K562 (cell line): Measurements from ENCODE around the gene GPR37L1. TPM values are rescaled to one million over a fixed set of nuclear protein-coding genes. Genes with fewer than 3 reads are reported as not detected.

Experiments
- CBFA2T2 ChIP-seq: fragments of 450-650 bp; conservative IDR thresholded peaks from 2 replicates; pipeline ENCODE4 v1.6.1; 2017; ENCODE audit warnings: mild to moderate bottlenecking
- HIVEP1 ChIP-seq: fragments of 250-450 bp; sonication (Bioruptor Pico); IDR thresholded peaks from 2 replicates; pipeline ENCODE4 v1.4.0; 2020; ENCODE audit warnings: mild to moderate bottlenecking
- LEF1 ChIP-seq: fragments of 450-650 bp; IDR thresholded peaks from 2 replicates; pipeline ENCODE4 v1.6.1; 2016; ENCODE audit warnings: mild to moderate bottlenecking
- MTA2 ChIP-seq: fragments of 450-650 bp; IDR thresholded peaks from 2 replicates; pipeline ENCODE4 v1.6.1; 2016; ENCODE audit warnings: low read depth
- NFXL1 ChIP-seq: fragments of 450-650 bp; formaldehyde crosslinking; IDR thresholded peaks from 2 replicates; pipeline ENCODE4 v1.4.0; 2021; ENCODE audit warnings: mild to moderate bottlenecking
- OTX1 ChIP-seq: fragments of 450-650 bp; formaldehyde crosslinking; IDR thresholded peaks from 2 replicates; pipeline ENCODE4 v1.4.0; 2022; ENCODE audit warnings: mild to moderate bottlenecking
- POLR2H ChIP-seq: IDR thresholded peaks from 2 replicates; pipeline ENCODE4 v1.6.1; 2016; ENCODE audit warnings: missing genetic modification characterization, low read depth, mild to moderate bottlenecking, control low read depth, missing compliant biosample characterization, moderate library complexity
- RUNX1 ChIP-seq: sonication (generic); IDR thresholded peaks from 2 replicates; pipeline ENCODE4 v1.6.1; 2016; ENCODE audit warnings: antibody characterized with exemption, low read depth
- SOX6 ChIP-seq: fragments of 450-650 bp; IDR thresholded peaks from 2 replicates; pipeline ENCODE4 v1.6.1; 2014; ENCODE audit warnings: mild to moderate bottlenecking
- TCF7 ChIP-seq: sonication (generic); IDR thresholded peaks from 2 replicates; pipeline ENCODE4 v1.6.1; 2016; ENCODE audit warnings: antibody characterized with exemption, borderline replicate concordance
- ZBTB8A ChIP-seq: fragments of 450-650 bp; IDR thresholded peaks from 2 replicates; pipeline ENCODE4 v1.6.1; 2018; ENCODE audit warnings: mild to moderate bottlenecking, moderate library complexity; ENCODE audit not compliant: partially characterized antibody
- ZNF197 ChIP-seq: fragments of 200-800 bp; sonication (Bioruptor generic); IDR thresholded peaks from 2 replicates; pipeline ENCODE4 v1.6.1; 2016; ENCODE audit warnings: low read depth, missing genetic modification characterization, missing compliant biosample characterization
- ZNF561 ChIP-seq: fragments of 450-650 bp; formaldehyde crosslinking; conservative IDR thresholded peaks from 2 replicates; pipeline ENCODE4 v1.4.0; 2020; ENCODE audit warnings: mild to moderate bottlenecking, moderate library complexity
- ZNF583 ChIP-seq: fragments of 250-450 bp; sonication (Bioruptor Pico); IDR thresholded peaks from 2 replicates; pipeline ENCODE4 v1.4.0; 2020
- ZNF766 ChIP-seq: fragments of 200-800 bp; sonication (Bioruptor generic); conservative IDR thresholded peaks from 2 replicates; pipeline ENCODE4 v1.6.1; 2016; ENCODE audit warnings: missing genetic modification characterization, missing compliant biosample characterization
- polyA plus RNA-seq, 8 experiments: library from polyadenylated mRNA; depleted of rRNA in 4 of 8; stranded (reverse) in 5 of 8; unstranded in 3 of 8; fragments of >200 nt; fragmentation: Nextera tagmentation in 2 of 8; fragmentation: Illumina TruSeq in 1 of 8; extraction: Ambion mirVana in 2 of 8; extraction: Trizol in 1 of 8; gene quantifications; 2 replicates each; pipeline versions ENCODE4 v1.2.1 to v1.2.3, GENCODE V29; 2011 to 2014; ENCODE audit warnings: inconsistent platforms in 1 of 8, missing spikeins in 1 of 8
- total RNA-seq, 7 experiments: library from RNA; depleted of rRNA in 6 of 7; stranded (reverse); fragments of >200 nt in 6 of 7; fragmentation: Illumina TruSeq in 2 of 7; extraction: Trizol in 2 of 7; gene quantifications; 2 replicates each; pipeline versions ENCODE4 v1.2.1 to v1.2.3, GENCODE V29; 2011 to 2021; ENCODE audit warnings: low replicate concordance in 1 of 7
- TF ChIP-seq, protein P1 (sequence below): fragments of 450-650 bp; IDR thresholded peaks from 2 replicates; pipeline ENCODE4 v1.6.1; 2016; ENCODE audit warnings: mild to moderate bottlenecking
- TF ChIP-seq, protein P2 (sequence below), 2 experiments: fragments of 250-450 bp in 1 of 2; fragments of 450-650 bp in 1 of 2; sonication (Bioruptor Pico) in 1 of 2; IDR thresholded peaks; 2 replicates each; pipeline versions ENCODE4 v1.6.1 to v1.8.0; 2016 to 2021; ENCODE audit warnings: mild to moderate bottlenecking in 2 of 2, moderate library complexity in 2 of 2, missing compliant biosample characterization in 1 of 2, missing genetic modification characterization in 1 of 2
- TF ChIP-seq, protein P3 (sequence below), 2 experiments: fragments of 450-650 bp; conservative IDR thresholded peaks; 2 replicates each; pipeline ENCODE4 v1.6.1; 2017; ENCODE audit warnings: mild to moderate bottlenecking in 2 of 2, moderate library complexity in 2 of 2
- TF ChIP-seq, protein P4 (sequence below): fragments of 450-650 bp; IDR thresholded peaks from 2 replicates; pipeline ENCODE4 v1.6.1; 2016; ENCODE audit warnings: antibody characterized with exemption

GPR37L1 gene
- total and polyA plus RNA-seq, 9 of the 15 experiments (the other 6 are each of a cell fraction or from before 2014, with no cell fraction given) = not detected

DNA sequence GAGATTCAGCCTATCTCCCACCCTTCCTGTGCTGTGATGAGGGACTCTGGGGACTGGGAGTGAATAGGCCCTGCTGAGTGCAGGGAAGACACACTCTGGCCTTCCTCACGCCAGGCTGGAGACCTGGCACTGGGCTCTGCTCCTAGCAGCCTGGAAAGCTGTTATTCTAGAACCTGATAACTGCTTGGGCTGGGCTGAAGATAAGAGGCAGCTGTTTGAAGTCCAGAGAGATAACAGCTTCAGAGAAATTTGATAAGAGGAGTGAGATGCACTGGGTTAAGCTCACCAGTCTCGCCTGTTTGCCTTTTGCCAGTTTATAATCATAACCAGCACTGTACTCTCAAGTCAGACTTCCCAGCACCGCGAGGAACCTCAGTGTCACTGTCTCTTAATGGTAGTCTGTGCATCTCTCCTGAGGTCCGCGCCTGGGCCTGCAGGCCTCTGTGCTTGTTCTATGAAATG, 46.6 kb upstream of the GPR37L1 start (continued):
- TF ChIP-seq, protein P1, sequence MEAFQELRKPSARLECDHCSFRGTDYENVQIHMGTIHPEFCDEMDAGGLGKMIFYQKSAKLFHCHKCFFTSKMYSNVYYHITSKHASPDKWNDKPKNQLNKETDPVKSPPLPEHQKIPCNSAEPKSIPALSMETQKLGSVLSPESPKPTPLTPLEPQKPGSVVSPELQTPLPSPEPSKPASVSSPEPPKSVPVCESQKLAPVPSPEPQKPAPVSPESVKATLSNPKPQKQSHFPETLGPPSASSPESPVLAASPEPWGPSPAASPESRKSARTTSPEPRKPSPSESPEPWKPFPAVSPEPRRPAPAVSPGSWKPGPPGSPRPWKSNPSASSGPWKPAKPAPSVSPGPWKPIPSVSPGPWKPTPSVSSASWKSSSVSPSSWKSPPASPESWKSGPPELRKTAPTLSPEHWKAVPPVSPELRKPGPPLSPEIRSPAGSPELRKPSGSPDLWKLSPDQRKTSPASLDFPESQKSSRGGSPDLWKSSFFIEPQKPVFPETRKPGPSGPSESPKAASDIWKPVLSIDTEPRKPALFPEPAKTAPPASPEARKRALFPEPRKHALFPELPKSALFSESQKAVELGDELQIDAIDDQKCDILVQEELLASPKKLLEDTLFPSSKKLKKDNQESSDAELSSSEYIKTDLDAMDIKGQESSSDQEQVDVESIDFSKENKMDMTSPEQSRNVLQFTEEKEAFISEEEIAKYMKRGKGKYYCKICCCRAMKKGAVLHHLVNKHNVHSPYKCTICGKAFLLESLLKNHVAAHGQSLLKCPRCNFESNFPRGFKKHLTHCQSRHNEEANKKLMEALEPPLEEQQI = peak; percentile 78; the same call in 1 of the 2 replicates
- TF ChIP-seq, protein P2, sequence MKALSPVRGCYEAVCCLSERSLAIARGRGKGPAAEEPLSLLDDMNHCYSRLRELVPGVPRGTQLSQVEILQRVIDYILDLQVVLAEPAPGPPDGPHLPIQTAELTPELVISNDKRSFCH (CRISPR knock-in tag; IDR thresholded peaks at IDR 0.05) = no peak
- TF ChIP-seq, protein P2 (tag; IDR thresholded peaks at IDR 0.05) = no peak
- peak; percentile 89 for TF ChIP-seq RUNX1
- TF ChIP-seq, protein P3, sequence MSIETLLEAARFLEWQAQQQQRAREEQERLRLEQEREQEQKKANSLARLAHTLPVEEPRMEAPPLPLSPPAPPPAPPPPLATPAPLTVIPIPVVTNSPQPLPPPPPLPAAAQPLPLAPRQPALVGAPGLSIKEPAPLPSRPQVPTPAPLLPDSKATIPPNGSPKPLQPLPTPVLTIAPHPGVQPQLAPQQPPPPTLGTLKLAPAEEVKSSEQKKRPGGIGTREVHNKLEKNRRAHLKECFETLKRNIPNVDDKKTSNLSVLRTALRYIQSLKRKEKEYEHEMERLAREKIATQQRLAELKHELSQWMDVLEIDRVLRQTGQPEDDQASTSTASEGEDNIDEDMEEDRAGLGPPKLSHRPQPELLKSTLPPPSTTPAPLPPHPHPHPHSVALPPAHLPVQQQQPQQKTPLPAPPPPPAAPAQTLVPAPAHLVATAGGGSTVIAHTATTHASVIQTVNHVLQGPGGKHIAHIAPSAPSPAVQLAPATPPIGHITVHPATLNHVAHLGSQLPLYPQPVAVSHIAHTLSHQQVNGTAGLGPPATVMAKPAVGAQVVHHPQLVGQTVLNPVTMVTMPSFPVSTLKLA (conservative IDR thresholded peaks at IDR 0.05) = peak in 1 of 2 experiments; percentile 50; a peak in 1 of 4 replicates
- no peak for TF ChIP-seq ZBTB8A
- peak; percentile 75; the same call in 1 of the 2 replicates for TF ChIP-seq OTX1
- peak; percentile 94 for TF ChIP-seq LEF1
- TF ChIP-seq CBFA2T2 = peak; percentile 98
- peak; percentile 96 for TF ChIP-seq SOX6
- TF ChIP-seq, protein P4, sequence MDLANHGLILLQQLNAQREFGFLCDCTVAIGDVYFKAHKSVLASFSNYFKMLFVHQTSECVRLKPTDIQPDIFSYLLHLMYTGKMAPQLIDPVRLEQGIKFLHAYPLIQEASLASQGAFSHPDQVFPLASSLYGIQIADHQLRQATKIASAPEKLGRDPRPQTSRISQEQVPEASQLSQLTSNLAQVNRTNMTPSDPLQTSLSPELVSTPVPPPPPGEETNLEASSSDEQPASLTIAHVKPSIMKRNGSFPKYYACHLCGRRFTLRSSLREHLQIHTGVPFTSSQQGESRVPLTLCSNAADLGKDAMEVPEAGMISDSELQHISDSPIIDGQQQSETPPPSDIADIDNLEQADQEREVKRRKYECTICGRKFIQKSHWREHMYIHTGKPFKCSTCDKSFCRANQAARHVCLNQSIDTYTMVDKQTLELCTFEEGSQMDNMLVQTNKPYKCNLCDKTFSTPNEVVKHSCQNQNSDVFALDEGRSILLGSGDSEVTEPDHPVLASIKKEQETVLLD = no peak
- peak; percentile 98 for TF ChIP-seq MTA2
- peak; percentile 89; the same call in 1 of the 2 replicates for TF ChIP-seq HIVEP1 (CRISPR knock-in tag)
- peak; percentile 93; the same call in 1 of the 2 replicates for TF ChIP-seq ZNF197 (CRISPR knock-in tag)
- peak; percentile 83 for TF ChIP-seq ZNF583 (CRISPR knock-in tag)
- TF ChIP-seq NFXL1 (CRISPR knock-in tag) = no peak
- TF ChIP-seq TCF7 = peak; percentile 95
- TF ChIP-seq ZNF561 (CRISPR knock-in tag) = 0 out of 2 replicates have a peak, but pooled peaks have one; percentile 22
- TF ChIP-seq POLR2H (tag) = no peak
- TF ChIP-seq ZNF766 (CRISPR knock-in tag) = peak; percentile 86
